Common myeloid progenitor, CD34-positive (primary cell): ENCODE results near the gene STN1. TPM values are rescaled to one million over a fixed set of nuclear protein-coding genes. Genes with fewer than 3 reads are reported as not detected.

Experiments
- CTCF ChIA-PET: fragments of 350-600 bp; sonication (Branson Sonifier 250); formaldehyde crosslinking; loops from one replicate; lab custom pipeline; 2021; ENCODE audit warnings: antibody characterized with exemption; lab: Charles Lee
- POLR2A ChIA-PET: fragments of 350-600 bp; sonication (Branson Sonifier 250); formaldehyde crosslinking; loops from one replicate; lab custom pipeline; 2021; ENCODE audit warnings: antibody characterized with exemption; lab: Charles Lee
- DNase-seq, 3 donors: peaks; one replicate each; pipeline versions ENCODE4 v3.0.0 to v3.0.0-alpha.2; 2013
- H3K27ac ChIP-seq, 2 experiments: 1 replicate in 1 of 2; 2 replicates in 1 of 2; pipeline ENCODE4 v1.7.0; 2013; ENCODE audit warnings: inconsistent platforms in 2 of 2, low read length in 2 of 2, mild to moderate bottlenecking in 2 of 2, low read depth in 1 of 2, moderate library complexity in 1 of 2; ENCODE audit not compliant: severe bottlenecking in 2 of 2, insufficient read depth in 1 of 2, poor library complexity in 1 of 2
- H3K27me3 ChIP-seq, 5 experiments: replicated peaks in 2 of 5; 1 replicate in 3 of 5; 2 replicates in 2 of 5; pipeline versions ENCODE4 v1.6.1 to v1.7.0; 2013; ENCODE audit warnings: low read length in 4 of 5, mild to moderate bottlenecking in 2 of 5, moderate library complexity in 2 of 5, inconsistent platforms in 1 of 5; ENCODE audit not compliant: insufficient read depth in 5 of 5, control insufficient read depth in 4 of 5
- H3K36me3 ChIP-seq, 4 experiments: 1 replicate in 2 of 4; 2 replicates in 2 of 4; pipeline versions ENCODE4 v1.6.1 to v1.7.0; 2013; ENCODE audit warnings: low read length in 3 of 4, control low read depth in 1 of 4, mild to moderate bottlenecking in 1 of 4; ENCODE audit not compliant: control insufficient read depth in 4 of 4, insufficient read depth in 4 of 4
- H3K4me1 ChIP-seq, 4 experiments: 1 replicate in 3 of 4; 2 replicates in 1 of 4; pipeline versions ENCODE4 v1.6.1 to v1.7.1; 2013; ENCODE audit warnings: low read length in 3 of 4, mild to moderate bottlenecking in 3 of 4, control low read depth in 1 of 4, inconsistent platforms in 1 of 4, moderate library complexity in 1 of 4; ENCODE audit not compliant: control insufficient read depth in 4 of 4, insufficient read depth in 4 of 4; ENCODE audit errors: control extremely low read depth in 1 of 4
- H3K4me3 ChIP-seq, 7 experiments: 1 replicate in 4 of 7; 2 replicates in 3 of 7; pipeline versions ENCODE4 v1.5.1 to v1.7.0; 2013; ENCODE audit warnings: mild to moderate bottlenecking in 7 of 7, low read length in 6 of 7, moderate library complexity in 6 of 7, inconsistent platforms in 2 of 7, low read depth in 2 of 7, control low read depth in 1 of 7; ENCODE audit not compliant: insufficient read depth in 4 of 7, control insufficient read depth in 1 of 7; ENCODE audit errors: extremely low read depth in 1 of 7
- H3K9me3 ChIP-seq, 5 experiments: 1 replicate in 4 of 5; 2 replicates in 1 of 5; pipeline versions ENCODE4 v1.6.1 to v1.7.1; 2013; ENCODE audit warnings: low read length in 4 of 5, mild to moderate bottlenecking in 2 of 5, inconsistent platforms in 1 of 5, low read depth in 1 of 5, moderate library complexity in 1 of 5; ENCODE audit not compliant: control insufficient read depth in 4 of 5, insufficient read depth in 2 of 5; ENCODE audit errors: control extremely low read depth in 1 of 5
- WGBS: methylation state at CpG from one replicate; pipeline ENCODE4 v1.1.5; 2013; ENCODE audit not compliant: insufficient coverage; 5-methylcytosine and 5-hydroxymethylcytosine counted together
- polyA plus RNA-seq: library from polyadenylated mRNA; unstranded; fragments of 120-200 nt; gene quantifications from one replicate; pipeline ENCODE4 v1.2.1, GENCODE V29; 2013

STN1 gene, protein sequence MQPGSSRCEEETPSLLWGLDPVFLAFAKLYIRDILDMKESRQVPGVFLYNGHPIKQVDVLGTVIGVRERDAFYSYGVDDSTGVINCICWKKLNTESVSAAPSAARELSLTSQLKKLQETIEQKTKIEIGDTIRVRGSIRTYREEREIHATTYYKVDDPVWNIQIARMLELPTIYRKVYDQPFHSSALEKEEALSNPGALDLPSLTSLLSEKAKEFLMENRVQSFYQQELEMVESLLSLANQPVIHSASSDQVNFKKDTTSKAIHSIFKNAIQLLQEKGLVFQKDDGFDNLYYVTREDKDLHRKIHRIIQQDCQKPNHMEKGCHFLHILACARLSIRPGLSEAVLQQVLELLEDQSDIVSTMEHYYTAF
- 54.9 TPM for polyA plus RNA-seq

DNA sequence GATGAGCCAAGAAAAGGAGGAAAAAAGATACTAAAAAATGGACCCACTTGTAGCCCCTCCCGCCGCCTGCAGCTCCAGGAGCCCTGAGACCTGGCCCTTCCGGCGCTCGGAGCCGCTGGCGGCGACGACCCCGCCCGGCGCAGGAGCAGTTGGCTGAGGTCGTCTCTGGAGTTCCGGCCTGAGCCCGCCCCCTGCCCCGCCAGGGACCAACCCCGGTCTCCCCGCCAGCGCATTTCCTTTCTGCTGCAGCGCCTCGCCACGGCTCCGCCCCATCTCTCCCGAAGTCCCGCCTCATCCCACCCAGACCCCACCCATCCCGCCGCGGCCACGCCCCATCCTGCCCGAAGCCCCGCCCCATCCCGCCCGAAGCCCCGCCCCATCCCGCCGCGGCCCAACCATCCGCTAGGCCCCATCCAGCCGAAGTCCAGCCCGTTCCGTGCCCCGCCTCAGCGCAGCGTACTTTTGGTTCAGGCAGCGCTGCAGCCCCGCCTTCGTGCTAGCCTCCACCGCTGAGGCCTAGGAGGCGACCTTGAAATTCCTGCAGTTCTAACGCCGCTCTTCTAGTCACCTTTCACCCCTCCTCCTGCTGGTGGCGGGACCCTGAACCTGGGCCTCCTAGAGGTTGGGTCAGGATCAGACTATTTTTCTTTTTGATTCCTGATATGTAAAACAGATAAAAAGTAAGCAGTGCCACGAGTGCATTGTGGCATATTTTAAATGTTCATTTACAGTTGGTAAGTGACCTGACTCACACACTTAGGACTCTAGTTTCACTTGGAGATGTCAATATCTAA, at the start of gene STN1:
Gene STN1 (minus strand): TSS at position 132 of the 794 bp plus-strand sequence. CDS start 590 bp downstream, outside the sequence.
- under 1% methylated on average over 27 of the region's 53 CpGs for WGBS
- ChIA-PET POLR2A (interaction anchor here (0.6 kb wide), 1 partner anchor 27 kb away, joined by 4 read pairs; no protein-coding TSS in a partner anchor), CTCF (interaction anchor here (1.3 to 1.6 kb wide), 3 partner anchors 10 to 204 kb away, joined by 3 to 7 read pairs (median 3); no protein-coding TSS in a partner anchor)

DNA sequence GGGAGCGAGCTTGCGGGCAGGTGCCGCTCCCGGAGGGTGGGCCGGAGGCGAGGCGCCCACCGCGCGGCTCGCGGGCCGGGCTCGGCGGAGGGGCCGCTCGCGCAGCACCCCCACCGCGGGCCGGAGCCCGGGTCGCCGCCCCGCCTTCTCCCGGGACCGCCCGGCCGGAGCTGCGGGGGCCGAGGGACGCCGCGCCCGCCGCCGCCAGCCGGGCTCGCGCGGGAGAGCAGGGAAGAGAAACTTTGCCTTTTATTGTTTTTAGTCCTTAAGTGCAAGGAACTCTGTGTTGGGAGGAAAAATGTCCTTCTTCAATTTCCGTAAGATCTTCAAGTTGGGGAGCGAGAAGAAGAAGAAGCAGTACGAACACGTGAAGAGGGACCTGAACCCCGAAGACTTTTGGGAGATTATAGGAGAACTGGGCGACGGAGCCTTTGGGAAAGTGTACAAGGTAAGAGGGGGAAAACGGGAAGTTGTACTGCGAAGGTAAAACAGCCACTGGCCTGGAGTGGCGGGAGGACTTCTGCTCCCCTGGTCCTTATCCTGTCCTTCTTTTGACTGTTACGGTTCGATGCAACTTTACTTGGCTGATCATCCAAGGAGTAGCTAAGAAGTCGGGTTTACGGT, 49.6 kb upstream of the STN1 start:
- no peaks in the 10 kb centered on the region for H3K9me3 ChIP-seq
- DNase-seq = peak; percentile 34 to 61 (median 52)
- H3K4me3 ChIP-seq = peak overlapping the region; percentile 80 to 99 (median 93)
- POLR2A ChIA-PET = interaction anchor here (1.0 to 1.9 kb wide), 2 partner anchors 59 to 154 kb away, joined by 6 to 7 read pairs; partner anchors contain the start of gene SFR1
- no peaks in the 10 kb centered on the region for H3K27me3 ChIP-seq
- peak overlapping the region; percentile 79 to 90 for H3K27ac ChIP-seq
- H3K4me1 ChIP-seq = peaks cover 7 to 39% (median 31%) of the 10 kb centered on the region in 4 experiments
- CTCF ChIA-PET = interaction anchor here (0.7 to 1.1 kb wide), 2 partner anchors 60 to 74 kb away, joined by 4 read pairs; no protein-coding TSS in a partner anchor
- H3K36me3 ChIP-seq = no peaks in the 10 kb centered on the region
- 0% methylated on average over 46 of the region's 55 CpGs for WGBS

More for the DNA sequence above, at the start of gene STN1:
- Histone ChIP-seq H3K27me3 (no peaks in the 10 kb centered on the region), H3K36me3 (peaks cover 0 to 12% (median 2%) of the 10 kb centered on the region in 4 experiments), H3K27ac (peak within 1 kb of the TSS; percentile 78 to 90), H3K4me1 (peaks cover 20 to 60% (median 40%) of the 10 kb centered on the region in 4 experiments), H3K9me3 (peaks cover 0 to 6% (median 0%) of the 10 kb centered on the region in 5 experiments), H3K4me3 (peak within 1 kb of the TSS; percentile 52 to 97 (median 86))
- DNase-seq = peak; percentile 94 to 97 (median 97)

DNA sequence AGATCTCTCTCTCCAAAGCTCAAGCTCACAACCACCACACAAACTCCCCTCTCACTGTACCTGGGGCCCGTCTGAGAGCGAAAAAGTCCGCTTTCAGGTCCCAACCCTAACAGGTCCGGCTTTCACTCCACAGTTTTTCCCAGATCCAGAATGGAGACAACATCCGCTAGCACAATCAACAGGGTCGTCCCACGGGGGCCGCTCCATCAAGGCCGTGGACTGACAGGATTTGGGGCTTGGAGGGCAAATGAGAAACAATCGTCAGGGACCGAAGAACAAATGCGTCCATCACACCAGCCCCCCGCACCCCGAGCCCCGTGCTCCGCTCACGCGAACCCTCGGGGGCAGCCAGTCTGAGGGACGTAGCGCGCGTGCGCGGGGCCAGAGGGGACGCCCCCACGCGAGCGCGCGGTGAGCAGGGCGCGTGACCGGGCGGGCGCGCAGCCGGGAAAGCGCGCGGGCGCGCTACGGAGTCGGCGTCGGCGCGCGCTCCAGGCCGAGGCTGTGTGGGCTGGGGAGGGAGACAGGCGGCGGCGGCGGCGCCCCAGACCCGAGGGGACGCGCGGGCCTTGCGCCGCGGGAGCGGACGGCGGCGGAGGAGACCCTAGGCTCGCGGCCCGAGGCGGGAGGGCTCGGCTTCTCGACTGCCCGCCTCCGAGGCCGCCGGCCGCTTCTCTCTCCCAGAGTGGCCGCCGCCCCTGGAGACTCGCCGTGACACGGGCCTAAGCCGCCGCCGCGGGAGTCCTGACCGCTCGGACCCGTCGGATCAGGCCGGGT, 48.9 kb upstream of the STN1 start, which contains the start of gene SLK:
Gene SLK (plus strand): TSS at position 470 of the 777 bp plus-strand sequence. CDS start 606 bp downstream, outside the sequence.
- ChIA-PET CTCF (interaction anchor here (1.1 to 1.4 kb wide), 2 partner anchors 39 to 59 kb away, joined by 4 read pairs; no protein-coding TSS in a partner anchor), POLR2A (interaction anchor here (0.6 to 1.9 kb wide), 2 partner anchors 56 to 59 kb away, joined by 5 to 6 read pairs; no protein-coding TSS in a partner anchor)
- H3K27ac ChIP-seq = peak within 1 kb of the TSS; percentile 79 to 90
- H3K27me3 ChIP-seq = no peaks in the 10 kb centered on the region
- H3K4me3 ChIP-seq = peak within 1 kb of the TSS; percentile 80 to 99 (median 93)
- H3K9me3 ChIP-seq = no peaks in the 10 kb centered on the region
- peak; percentile 87 to 94 (median 93) for DNase-seq
- peaks cover 7 to 39% (median 31%) of the 10 kb centered on the region in 4 experiments for H3K4me1 ChIP-seq
- no peaks in the 10 kb centered on the region for H3K36me3 ChIP-seq
- WGBS = under 1% methylated on average over 68 of the region's 92 CpGs

DNA sequence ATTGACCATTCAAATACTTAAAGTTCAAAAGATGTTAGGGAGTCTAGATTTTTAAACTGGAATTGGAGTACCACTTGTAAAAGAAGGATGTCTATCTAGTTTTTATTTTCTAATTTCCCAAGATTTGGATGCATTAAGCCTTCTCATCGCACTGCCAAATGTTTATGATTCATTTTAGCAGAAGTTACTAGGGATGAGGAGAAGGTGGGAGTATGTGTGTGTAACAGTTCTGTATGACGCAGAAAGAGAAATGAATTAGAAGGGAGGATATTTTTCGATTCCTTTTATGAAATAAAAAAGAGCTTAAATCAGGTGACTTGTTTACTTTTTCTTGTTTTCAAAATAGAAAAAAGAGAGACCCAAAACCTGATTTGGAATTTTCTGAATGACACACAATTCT, 42.1 kb upstream of the STN1 start:
- WGBS = 100% methylated on average over 2 of the region's 3 CpGs
- CTCF ChIA-PET = no interaction called here
- POLR2A ChIA-PET = no interaction called here
- no peaks in the 10 kb centered on the region for H3K9me3 ChIP-seq
- no peak for DNase-seq
- no peak overlapping the region for H3K4me3 ChIP-seq
- peaks cover 0 to 2% (median 0%) of the 10 kb centered on the region in 5 experiments for H3K27me3 ChIP-seq
- no peaks in the 10 kb centered on the region for H3K36me3 ChIP-seq
- no peaks in the 10 kb centered on the region for H3K4me1 ChIP-seq
- H3K27ac ChIP-seq = no peak overlapping the region

DNA sequence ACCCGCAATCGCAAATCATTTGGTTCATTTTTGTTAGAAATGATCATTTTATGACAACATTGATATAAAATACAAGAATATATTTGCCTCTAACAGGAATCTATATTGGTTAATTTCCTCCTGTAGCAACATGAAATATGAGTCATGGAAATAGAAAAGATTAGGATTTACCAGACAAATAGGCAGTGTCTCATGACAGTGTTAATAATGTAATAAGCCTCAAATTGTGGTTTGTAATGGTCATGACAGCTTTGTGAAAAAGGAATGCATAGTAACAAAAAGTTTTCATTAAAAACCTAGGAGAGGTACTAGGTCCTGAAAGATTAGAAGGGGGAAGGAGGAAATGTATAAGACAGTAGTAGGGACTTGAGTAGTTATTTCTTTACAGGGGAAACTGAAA, 41.0 kb upstream of the STN1 start:
- Histone ChIP-seq H3K4me3 (no peak overlapping the region), H3K9me3 (peaks cover 0 to 2% (median 0%) of the 10 kb centered on the region in 5 experiments), H3K36me3 (no peaks in the 10 kb centered on the region), H3K4me1 (no peaks in the 10 kb centered on the region), H3K27me3 (peaks cover 0 to 2% (median 0%) of the 10 kb centered on the region in 5 experiments), H3K27ac (no peak overlapping the region)
- no CpG with 5 or more reads among the region's 2 CpGs for WGBS
- ChIA-PET CTCF (no interaction called here), POLR2A (no interaction called here)
- no peak for DNase-seq

DNA sequence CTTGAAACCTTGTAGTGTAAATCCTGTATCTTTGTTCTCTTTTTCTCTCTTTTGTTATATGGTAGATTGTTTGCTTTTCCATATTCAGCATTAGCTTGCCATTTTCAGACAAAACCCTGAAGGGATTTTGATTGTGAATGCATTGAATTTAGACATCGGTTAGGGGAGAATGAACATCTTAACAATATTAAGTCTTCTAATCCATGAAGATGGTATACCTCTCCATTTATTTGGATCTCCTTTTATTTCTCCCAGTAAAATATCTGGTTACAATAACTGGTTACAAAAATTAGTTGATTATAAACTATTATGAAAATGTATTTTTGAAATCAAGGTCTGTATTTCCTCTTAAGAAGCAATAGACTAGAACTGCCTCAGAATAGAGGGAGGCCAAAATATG, 36.6 kb upstream of the STN1 start:
- ChIA-PET CTCF (interaction anchor here (0.6 kb wide), 1 partner anchor 24 kb away, joined by 3 read pairs; no protein-coding TSS in a partner anchor), POLR2A (no interaction called here)

More for the DNA sequence above, 36.6 kb upstream of the STN1 start:
- no peaks in the 10 kb centered on the region for H3K36me3 ChIP-seq
- H3K27me3 ChIP-seq = peaks cover 0 to 2% (median 0%) of the 10 kb centered on the region in 5 experiments
- WGBS = no CpG with 5 or more reads among the region's 1 CpG
- peaks cover 0 to 2% (median 0%) of the 10 kb centered on the region in 5 experiments for H3K9me3 ChIP-seq
- no peaks in the 10 kb centered on the region for H3K4me1 ChIP-seq
- no peak overlapping the region for H3K27ac ChIP-seq
- no peak overlapping the region for H3K4me3 ChIP-seq
- no peak for DNase-seq
